NCI-H2196 (cell line): ENCODE data around the gene GOLGA6D.
"Not testable (repeated sequence)": the region's sequence is repeated elsewhere in the genome, so short reads cannot be mapped to it uniquely, and the experiment has no call there.

ENCODE experiments used
- DNase-seq: peaks from one replicate; lab custom pipeline; 2025; ENCODE audit not compliant: unreplicated experiment; lab: John Stamatoyannopoulos, UW

Gene GOLGA6D, protein sequence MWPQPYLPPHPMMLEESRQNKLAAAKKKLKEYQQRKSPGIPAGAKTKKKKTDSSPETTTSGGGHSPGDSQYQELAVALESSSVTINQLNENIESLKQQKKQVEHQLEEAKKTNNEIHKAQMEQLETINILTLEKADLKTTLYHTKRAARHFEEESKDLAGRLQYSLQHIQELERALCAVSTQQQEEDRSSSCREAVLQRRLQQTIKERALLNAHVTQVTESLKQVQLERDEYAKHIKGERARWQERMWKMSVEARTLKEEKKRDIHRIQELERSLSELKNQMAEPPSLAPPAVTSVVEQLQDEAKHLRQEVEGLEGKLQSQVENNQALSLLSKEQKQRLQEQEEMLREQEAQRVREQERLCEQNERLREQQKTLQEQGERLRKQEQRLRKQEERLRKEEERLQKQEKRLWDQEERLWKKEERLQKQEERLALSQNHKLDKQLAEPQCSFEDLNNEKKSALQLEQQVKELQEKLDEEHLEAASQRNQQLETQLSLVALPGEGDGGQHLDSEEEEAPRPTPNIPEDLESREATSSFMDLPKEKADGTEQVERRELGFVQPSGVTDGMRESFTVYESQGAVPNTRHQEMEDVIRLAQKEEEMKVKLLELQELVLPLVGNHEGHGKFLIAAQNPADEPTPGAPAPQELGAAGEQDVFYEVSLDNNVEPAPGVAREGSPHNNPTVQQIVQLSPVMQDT

DNA sequence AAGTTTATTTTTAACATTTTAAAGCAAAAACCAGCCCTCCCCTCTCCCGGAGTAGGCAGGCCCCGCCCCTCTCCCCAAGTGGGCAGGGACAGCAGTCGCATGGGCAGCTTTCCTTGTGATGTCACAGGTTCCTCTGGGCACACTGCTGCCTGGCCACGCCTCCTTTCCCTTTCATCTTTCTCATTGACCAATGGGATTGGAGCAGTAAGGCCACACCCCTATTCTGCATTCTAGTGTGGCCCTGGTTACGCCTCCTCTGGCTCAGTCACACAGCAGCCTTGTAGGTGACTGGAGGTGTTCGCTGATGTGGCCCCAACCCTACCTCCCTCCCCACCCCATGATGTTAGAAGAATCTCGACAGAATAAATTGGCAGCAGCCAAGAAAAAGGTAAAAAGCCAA is at the start of gene GOLGA6D:
Gene GOLGA6D (plus strand): TSS at position 264 of the 400 bp plus-strand sequence. CDS start 41 bp downstream, at position 305.
- not testable (repeated sequence) for DNase-seq

DNA sequence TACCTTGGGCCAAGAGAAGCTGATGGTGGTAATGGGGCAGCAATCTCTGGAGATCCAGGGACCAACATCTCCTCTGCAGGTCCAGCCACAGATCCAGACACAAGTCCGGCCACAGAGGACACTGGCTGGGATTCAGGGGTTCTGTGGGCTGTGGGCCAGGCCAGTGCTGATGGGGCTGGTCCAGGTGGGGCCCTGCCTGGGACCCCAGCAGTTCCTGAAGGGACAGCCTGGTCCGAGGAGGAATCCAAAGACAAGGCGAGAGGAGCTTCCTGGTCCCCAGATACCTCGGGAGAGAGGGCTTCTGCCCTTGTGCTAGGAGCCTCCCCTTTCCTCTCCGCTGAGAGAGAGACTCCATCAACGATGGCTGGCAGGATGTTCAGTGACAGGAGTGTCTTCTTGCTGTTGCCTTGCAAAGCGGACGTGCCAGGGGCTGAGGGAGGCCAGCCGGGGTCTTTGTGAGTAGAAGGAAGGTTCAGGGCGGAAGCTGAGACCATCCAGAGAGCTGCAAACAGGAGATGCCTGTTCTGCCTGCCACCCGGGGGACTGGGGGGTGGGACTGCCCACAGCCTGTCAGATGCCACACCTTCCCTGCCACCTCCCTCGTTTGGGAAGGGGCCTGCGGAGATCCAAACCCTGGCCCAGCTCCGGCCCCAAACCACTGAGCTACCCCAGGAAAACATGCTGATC is 49.0 kb upstream of the GOLGA6D start:
- DNase-seq, result no peak

DNA sequence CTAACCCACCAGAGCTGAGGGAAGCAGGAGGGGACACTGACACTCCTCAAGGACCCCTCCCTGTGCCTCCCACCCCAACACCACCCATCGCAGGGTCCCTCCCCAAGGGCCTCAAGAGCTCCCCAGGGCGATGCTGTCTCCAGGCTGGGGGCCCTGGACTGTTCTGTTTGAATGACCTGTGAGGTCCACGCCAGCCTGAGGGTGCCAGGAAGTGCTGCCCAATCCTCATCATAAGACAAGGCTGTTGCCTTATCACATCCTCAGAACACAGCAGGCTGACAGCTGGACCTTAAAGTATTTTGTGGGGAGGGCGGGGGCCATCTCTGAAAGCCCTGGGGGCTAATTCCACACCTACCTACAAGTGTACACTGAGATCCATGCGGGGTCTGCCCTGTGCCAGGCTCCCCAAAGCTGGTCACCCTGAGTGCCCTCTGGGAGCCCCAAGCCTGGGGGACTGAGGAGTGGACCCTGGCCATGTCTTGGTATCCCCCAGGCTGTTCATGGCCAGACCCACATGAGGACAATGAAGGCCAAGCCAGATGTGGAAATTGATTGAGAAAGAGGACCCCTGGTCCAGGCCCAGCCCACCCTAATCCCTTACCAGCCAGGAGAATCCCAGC is 48.3 kb upstream of the GOLGA6D start:
- DNase-seq, result no peak

DNA sequence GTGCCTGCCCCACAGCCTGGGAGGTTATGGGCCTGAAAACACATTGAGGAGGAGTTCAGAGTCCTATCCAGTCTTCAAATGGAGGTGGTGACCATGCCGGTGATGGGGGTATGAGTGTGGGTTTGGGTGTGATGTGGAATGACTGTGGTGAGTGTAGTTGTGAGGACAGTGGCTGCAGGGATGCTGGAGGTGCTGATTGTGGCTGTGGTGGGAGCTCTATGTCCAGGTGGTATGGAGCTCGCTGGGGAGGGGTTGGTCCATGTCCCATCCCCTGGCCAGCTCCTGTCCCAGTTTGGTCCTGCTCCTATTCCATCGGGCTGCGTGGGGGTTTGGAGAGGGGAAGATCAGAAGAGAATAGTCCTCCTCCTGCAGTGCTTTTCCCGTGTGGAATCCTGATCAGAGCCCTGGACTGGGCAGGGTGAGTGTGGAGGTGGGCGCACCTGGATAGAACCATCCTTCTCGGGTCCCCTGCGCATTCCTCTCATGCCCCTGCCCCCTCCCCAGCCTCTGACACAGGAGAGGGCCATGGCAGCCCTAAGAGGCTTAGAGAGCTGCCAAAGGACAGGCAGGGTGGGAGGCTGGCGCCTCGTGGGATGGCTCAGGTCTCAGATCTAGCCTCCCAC is 47.5 kb upstream of the GOLGA6D start:
- DNase-seq, result no peak

DNA sequence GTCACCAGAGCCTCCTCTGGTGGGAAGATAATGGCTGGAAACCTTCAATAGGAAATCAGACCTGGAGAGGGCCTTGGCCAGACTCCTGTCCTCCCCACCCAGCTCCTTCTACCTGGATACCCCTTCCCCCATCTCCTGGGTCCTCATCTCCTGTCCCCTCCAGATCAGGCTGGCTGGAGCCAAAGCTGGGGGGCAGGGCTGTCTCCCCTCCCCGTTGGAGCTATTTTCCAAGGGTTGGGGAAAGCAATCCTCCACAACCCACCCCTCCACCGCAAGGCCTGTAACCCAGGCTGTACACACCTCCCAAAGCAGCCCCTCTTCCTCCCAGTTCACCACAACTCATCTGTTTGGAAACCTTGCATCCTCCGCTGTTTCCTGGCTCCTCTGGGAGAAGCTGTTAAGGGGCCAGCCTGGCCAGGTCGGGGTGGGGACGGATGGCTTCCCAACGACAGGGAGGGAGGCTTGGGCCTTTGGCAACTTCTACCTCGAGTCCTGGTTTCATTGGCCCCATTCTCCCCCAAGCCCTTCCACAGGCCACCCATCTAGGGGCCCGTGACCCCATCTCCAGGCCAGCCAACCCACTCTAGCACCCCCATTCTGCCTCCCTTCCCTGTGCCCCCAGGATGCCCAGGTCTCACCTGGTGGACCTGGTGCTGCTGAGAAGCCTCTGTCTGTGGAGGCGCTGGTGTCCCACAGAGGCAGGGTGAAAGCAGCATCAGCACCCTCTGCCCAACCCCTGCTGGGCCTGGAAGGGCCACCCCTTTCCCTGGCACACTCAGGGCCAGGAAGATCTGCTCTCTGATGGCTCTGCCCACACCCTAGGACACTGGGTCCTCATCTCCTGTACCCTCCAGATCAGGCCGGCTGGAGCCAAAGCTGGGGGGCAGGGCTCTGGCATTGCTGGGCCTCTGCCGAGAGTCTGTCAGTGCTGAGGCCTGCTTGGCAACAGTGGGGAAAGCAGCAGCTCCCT is 46.6 kb upstream of the GOLGA6D start:
- DNase-seq, result no peak

DNA sequence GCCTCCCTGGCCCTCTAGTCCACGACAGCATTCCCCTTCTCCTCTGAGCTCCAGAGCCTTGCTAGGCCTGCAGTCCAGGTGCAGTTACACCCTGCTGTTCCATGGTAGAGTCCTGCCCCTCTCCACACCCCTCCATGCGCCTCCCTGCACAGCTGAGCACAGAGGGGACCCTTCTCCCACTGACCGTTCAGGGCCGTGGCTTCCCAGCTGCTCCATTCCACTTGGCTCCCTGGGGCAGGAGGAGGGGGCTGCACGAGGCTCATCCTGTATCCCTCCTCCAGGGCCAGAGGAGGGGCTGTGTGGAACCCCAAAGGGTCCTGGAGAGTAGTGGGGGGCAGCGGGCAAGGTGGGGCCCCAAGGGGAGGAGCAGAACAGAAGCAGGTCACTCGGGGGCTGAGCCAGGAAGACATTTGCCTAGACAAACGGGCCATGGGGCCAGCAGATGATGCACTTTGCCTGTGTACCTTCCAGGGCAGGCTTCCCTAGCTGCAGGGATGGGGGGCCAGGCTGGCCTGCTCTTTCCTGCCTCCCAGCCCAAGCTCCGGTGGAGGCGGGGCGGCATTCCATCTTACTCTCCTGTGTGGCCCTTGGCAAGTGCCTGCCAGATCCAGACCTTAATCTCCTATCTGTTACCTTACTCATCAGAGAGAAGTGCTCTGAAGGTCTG is 45.2 kb upstream of the GOLGA6D start:
- no peak for DNase-seq

DNA sequence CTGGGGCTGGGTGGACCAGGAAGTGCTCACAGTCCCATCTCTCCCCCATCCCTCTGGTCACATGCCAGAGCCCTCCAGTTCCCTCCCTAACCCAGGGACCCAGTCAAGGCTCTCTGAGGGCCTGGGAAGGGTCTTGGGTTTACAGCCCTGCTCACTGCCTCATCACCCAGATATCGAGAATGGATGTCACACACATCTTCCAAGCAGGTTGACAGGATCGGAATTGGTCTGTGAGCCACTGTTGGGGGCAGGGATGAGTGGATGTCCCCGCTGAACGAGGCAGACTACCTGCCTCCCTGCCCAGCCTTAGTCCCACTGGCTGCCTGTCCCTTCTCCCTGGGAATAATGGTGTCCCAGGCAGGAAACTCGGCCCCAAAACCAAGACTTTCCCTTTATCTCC is 44.5 kb upstream of the GOLGA6D start:
- no peak for DNase-seq

DNA sequence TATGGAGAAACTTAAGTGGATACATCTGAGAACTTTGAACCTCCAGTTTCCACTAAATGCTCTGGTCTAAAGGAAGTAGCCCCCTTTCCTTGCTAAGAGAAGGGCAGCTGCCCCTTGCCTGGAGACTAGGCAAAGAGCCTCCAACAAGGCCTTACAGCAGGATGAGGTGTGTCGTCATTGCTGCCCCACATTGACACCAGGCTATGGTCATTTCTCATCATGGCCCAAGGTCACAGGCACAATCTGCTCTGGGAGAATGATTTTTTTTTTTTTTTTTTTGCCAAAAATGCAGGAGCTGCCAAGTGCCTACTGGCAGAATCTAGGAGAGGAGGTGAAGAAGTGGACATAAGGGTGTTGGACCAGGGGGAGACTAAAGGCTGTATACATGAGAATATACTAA is 36.9 kb upstream of the GOLGA6D start:
- DNase-seq, result not testable (repeated sequence)

DNA sequence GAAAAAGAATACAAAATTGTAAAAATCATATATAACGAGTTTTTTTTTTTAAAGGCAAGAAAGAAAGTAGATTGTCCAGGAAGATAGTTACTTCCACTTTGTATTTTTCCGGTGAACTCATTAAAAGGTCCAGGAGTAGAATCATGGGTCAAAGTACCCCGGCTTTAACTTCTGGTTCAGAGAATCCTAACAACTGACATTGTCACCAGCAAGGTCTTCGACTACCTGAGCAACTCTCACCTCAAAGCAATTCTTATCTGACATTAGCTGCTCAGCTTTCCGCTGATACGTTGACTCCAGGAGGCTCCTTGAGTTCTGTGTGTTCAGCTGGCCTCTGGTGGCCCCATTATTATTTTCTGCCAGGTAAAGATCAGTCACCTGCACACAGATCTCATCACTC is 33.6 kb upstream of the GOLGA6D start:
- not testable (repeated sequence) for DNase-seq

DNA sequence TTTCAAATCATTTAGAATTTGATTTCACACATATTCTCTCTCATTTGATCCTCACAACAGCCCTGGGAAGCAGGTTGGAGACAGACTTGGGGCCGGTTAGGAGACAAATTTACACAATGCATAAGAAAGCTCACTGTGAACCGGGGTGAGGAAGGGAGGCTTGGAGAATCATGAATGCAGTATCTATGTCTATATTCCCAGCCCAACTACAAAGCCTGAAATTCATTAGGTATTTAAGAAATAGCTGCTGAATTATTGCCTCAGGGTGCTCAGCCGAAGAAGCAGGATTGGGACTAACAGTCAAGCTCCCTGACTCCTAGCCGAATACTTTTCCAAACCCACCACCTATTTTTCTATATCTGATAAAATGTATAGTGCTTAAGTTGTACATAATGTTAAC is 32.9 kb upstream of the GOLGA6D start:
- DNase-seq, result no peak

DNA sequence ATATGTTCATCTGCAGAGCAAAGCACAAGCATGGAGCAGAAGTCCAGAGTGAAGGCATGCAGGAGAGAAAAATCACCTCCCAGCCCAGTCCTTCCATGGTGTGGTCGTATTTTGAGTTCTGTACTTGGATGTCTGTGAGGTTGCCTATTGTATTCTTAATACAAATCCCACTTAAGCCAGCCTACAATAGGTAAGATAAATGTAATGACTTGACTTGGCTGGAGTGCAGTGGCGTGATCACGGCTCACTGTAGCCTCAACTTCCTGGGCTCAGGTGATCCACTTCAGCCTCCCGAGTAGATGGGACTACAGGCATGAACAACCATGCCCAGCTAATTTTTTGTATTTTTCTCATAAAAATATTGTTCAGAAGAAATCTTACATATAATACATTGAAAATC is 31.3 kb upstream of the GOLGA6D start:
- DNase-seq, result not testable (repeated sequence)

DNA sequence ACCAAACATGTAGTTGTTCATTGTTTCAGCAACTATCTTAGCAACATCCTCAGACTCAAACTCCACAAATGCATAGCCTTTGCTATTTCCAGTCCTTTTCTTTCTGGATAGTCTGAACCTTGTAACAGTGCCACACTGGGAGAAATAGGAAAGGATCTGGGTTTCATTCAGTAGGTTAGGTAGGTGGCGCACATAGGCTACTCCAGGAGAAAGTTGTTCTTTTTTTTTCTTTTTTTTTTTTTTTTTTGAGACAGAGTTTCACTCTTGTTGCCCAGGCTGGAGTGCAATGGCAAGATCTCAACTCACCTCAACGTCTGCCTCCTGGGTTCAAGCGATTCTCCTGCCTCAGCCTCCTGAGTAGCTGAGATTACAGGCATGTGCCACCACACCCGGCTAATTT is 30.4 kb upstream of the GOLGA6D start:
- not testable (repeated sequence) for DNase-seq

DNA sequence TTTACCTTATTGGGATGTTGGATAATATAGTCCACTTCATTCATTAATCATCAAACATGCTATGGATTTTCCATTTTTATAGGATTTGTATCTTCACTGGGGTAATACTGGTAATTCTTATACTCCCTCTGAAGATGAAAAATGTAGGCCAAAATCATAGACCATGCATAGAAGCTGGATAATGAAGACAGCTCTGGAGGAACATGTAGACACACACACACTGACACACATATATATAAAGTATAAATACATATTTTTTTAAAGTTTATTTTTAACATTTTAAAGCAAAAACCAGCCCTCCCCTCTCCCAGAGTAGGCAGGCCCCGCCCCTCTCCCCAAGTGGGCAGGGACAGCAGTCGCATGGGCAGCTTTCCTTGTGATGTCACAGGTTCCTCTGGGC is 24.6 kb upstream of the GOLGA6D start, which contains the start of gene GOLGA6C:
Gene GOLGA6C (plus strand): TSS at position 301 of the 400 bp plus-strand sequence. CDS start 265 bp downstream, outside the sequence.
- not testable (repeated sequence) for DNase-seq

DNA sequence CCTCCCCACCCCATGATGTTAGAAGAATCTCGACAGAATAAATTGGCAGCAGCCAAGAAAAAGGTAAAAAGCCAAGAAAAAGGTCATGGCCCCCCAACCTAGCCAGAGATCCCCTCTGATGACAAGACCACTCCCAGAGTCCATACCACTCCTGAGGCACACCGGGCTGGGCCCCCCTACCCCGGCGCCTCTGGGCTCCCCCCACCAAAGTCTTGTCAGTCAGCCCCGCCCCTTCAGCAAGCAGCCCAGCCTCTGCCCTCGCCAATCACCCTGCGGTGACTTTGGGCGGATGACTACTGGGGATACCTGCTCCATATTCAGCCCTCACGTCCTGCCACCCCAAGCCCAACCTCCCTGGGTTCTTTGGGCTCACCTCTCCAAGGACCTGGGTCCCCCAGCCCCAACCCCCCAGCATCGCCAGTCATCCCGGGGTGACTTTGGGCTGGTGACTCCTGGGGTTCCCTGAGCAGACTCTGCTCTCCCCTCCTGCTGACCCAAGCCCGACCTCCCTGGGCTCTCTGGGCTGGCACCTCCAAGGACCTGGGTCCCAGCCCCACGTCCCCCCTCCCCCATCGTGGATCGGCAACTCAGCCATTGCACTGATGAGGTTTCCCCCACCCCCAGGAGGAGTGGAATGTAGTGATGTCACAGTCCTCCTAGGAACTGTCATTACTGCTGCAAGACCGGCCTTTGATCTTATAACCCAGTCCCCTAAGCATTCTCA is 23.9 kb upstream of the GOLGA6D start:
- DNase-seq, result not testable (repeated sequence)

DNA sequence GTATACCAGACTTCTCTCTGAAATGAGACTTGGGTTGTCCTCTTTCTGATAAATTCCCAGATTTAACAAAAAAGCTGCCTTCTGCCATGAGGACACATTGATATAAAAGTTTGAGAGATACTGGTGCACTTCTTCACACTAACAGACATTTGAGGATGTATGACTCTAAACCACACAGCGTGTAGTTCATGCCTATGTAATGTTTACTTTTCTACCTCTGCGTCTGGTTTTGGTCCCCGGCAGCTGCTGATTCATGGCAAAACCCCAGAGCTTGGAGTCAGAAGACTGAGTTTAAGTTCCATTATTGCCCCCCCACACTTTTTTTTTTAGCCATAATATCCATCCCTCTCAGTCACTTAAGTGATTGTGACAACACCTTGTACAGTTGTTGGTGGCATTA is 22.8 kb upstream of the GOLGA6D start:
- DNase-seq, result not testable (repeated sequence)

DNA sequence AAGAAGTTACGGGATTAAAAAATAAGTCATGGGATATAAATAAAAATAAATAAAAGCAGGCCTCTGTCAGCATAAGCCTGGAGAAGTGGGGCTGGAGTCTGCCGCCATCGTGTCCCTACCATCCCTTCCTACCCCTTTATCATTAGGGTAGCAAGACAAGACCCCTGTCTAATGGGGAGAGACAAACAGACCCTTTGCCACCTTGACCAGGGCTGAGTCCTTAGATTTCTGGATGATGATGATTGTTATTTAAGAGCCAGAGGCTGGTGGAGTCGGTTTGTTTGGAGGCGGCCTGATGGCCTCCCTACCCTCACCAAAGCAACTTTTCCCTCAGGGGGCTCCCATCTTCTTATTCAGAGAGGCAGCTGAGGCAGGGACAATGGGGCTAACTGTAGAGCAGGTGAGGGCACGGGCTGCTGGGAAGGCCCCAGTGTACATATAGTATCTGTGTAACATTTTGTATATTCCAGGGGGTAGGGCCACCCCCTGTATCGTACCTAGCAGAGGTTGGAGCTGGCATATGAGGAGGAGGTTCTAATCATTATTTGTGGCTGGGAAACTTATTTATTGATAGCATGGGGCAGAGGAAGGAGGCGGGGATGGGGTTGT is 8.8 kb upstream of the GOLGA6D start:
- DNase-seq, result not testable (repeated sequence)

DNA sequence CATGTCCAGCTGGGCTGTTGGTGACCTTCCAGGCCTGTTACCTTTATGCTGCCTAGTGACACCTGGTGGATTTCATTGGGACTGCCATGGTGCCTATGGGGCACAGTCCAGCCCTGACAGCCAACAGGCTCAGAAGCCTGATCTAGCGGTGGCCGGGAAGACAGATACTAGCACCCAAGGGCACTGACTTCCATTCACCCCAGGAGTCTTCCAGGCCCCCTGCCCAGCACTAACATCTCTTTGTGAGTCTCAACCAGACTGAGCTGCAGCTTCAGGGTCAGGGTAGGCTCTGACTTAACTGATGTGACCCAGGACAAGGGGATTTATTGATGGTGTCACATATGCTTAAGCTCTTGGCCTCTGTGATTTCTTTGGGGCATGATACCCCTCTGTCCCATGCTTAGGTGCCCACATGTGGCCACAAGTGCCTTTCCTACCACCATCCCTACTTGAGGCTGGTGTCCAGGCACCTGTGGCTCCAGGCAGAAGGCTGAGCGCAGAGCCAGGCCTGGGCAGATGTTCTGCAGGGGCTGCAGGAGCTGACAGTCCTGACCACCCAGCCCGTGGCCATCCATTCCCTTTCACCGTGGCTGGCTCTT is 8.0 kb upstream of the GOLGA6D start:
- not testable (repeated sequence) for DNase-seq
